KOPT-K1 (cell line): ENCODE results near the gene CUZD1.

Experiments used
- H3K27ac ChIP-seq: fragments of 200-600 bp; sonication (generic); 2 replicates; pipeline ENCODE4 v1.5.1; 2016; ENCODE audit warnings: antibody characterized with exemption, mild to moderate bottlenecking, low read depth, low read length; ENCODE audit not compliant: poor library complexity, severe bottlenecking
- H3K36me3 ChIP-seq: fragments of 200-600 bp; sonication (generic); 2 replicates; pipeline ENCODE4 v1.5.1; 2017; ENCODE audit warnings: antibody characterized with exemption, mild to moderate bottlenecking, low read length, moderate library complexity; ENCODE audit not compliant: insufficient read depth
- H3K9me3 ChIP-seq: fragments of 200-600 bp; sonication (generic); 2 replicates; pipeline ENCODE4 v1.5.1; 2017; ENCODE audit warnings: antibody characterized with exemption, low read length, mild to moderate bottlenecking; ENCODE audit not compliant: insufficient read depth, poor library complexity, severe bottlenecking

Gene CUZD1

DNA sequence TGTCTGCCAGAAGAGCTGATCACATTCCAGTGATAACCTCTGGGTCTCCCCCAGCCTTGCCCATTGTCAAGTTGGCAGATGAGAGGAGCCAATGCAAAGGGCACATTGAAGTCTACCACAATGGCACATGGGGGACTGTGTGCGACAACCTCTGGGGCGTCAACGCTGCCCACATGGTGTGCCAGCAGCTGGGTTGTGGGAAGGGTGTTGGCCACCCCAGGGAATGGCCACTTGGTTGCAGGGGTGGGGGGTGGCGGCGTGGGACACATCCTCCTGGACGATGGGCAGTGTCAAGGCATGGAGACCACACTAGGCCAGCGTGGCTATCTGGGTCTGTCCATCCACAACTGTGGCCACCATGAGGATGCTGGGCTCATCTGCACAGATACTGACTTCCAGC, 43.4 kb downstream of the CUZD1 start:
- Histone ChIP-seq H3K9me3 (no peaks in the 10 kb centered on the region), H3K27ac (no peak overlapping the region), H3K36me3 (no peaks in the 10 kb centered on the region)

- Histone ChIP-seq H3K27ac (no peak overlapping the region), H3K9me3 (no peaks in the 10 kb centered on the region), H3K36me3 (no peaks in the 10 kb centered on the region)
Observed at GRCh38 chr10:122798704-122799231, 46.9 kb downstream of the CUZD1 start.

- H3K9me3 ChIP-seq, result no peaks in the 10 kb centered on the region
- H3K36me3 ChIP-seq, result no peaks in the 10 kb centered on the region
- H3K27ac ChIP-seq, result no peak overlapping the region
Observed at GRCh38 chr10:122796796-122797195, 48.9 kb downstream of the CUZD1 start.

DNA sequence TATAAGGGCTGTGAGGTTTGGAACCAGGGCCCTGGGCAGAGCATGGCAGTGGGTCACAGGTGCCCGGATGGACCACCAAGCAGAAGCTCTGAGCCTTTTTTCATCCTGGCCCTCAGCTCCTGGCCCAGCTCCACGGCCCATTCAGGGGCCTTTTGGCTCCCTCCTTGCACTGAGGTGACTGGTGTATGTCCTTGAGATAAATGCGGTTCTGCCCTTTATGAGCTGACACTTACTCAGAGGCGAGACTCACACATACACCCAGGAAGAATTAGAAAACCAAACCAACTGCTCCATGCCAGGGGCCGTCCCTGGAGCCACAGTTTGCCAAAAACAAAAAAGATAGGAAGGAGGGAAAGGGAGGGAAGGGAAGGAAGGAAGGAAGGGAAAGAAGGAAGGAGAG, 49.7 kb downstream of the CUZD1 start:
- H3K36me3 ChIP-seq, result no peaks in the 10 kb centered on the region
- no peak overlapping the region for H3K27ac ChIP-seq
- no peaks in the 10 kb centered on the region for H3K9me3 ChIP-seq

DNA sequence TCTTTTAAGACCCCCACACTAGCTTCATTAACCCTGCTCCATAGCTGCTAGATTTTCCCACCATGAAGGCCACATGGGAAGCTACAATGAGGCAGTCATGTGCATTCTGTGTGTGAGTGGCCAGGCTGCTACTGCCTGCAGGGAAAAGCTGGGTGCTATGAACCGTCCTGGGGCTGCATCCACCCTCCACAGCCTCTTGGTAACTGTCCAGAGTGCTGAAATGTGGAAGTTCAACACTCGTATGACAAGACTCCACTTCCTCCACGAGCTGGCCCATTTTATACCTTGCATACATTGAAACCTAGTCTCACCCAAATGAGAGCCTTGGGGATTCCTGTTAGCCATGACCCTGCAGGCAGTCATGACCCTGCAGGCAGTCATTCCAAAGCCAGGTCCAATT, 59.4 kb downstream of the CUZD1 start:
- Histone ChIP-seq H3K27ac (no peak overlapping the region), H3K9me3 (no peaks in the 10 kb centered on the region), H3K36me3 (no peaks in the 10 kb centered on the region)

DNA sequence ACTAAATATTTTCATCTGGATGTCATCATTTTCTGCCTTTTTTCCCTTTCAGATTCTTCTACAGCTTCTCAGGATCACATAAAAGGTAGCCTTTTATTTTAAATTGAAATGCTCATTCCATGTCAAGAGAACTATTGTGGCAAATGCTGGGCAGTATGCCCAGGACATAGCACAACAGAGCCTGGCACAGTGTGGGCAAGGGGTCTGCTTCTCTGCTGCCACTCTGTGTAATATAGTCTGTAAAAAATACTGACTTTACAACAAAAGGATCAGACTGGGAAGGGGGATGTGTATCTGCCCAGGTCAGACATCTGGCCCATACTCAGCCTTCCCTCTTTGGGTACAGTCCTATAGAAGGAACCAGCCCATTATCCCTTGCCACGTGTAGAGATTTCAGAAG, 62.7 kb downstream of the CUZD1 start:
- no peak overlapping the region for H3K27ac ChIP-seq
- H3K9me3 ChIP-seq, result no peaks in the 10 kb centered on the region
- H3K36me3 ChIP-seq, result no peaks in the 10 kb centered on the region
